Left renal pelvis (tissue), 4 donors: ENCODE data around the gene ADAMTS15. TPM values are rescaled to one million over a fixed set of nuclear protein-coding genes. Genes with fewer than 3 reads are reported as not detected.

Experiments
- DNase-seq, 4 donors: peaks; one replicate each; pipeline ENCODE4 v3.0.0-alpha.2; 2013; ENCODE audit warnings: low read depth in 4 of 4, low spot score in 3 of 4
- polyA plus RNA-seq, 4 donors: library from polyadenylated mRNA; unstranded; fragments of 120-200 nt; gene quantifications; one replicate each; pipeline ENCODE4 v1.2.1, GENCODE V29; 2013; ENCODE audit not compliant: insufficient read length in 4 of 4

ADAMTS15 gene
- polyA plus RNA-seq, 4 donors = 41.4 to 65.1 (median 58.8) TPM

GRCh38 chr11:130457623-130458409 lies 9.4 kb downstream of the ADAMTS15 start:
- no peak for DNase-seq

GRCh38 chr11:130458410-130458729 lies 9.9 kb downstream of the ADAMTS15 start:
- DNase-seq = no peak

GRCh38 chr11:130459521-130459920 lies 11.1 kb downstream of the ADAMTS15 start:
- no peak for DNase-seq

- DNase-seq = no peak
Observed at GRCh38 chr11:130462101-130462885, 13.8 kb downstream of the ADAMTS15 start.

- DNase-seq = no peak
Observed at GRCh38 chr11:130462931-130463330, 14.5 kb downstream of the ADAMTS15 start.

- DNase-seq = no peak
Observed at GRCh38 chr11:130464291-130464812, 15.9 kb downstream of the ADAMTS15 start.

- DNase-seq = no peak
Observed at GRCh38 chr11:130465263-130465662, 16.8 kb downstream of the ADAMTS15 start.

GRCh38 chr11:130467116-130467900 lies 18.9 kb downstream of the ADAMTS15 start:
- DNase-seq = no peak

GRCh38 chr11:130469181-130469580 lies 20.7 kb downstream of the ADAMTS15 start:
- DNase-seq = no peak

GRCh38 chr11:130470832-130471706 lies 22.6 kb downstream of the ADAMTS15 start:
- DNase-seq = no peak

GRCh38 chr11:130471731-130472433 lies 23.4 kb downstream of the ADAMTS15 start:
- no peak for DNase-seq

GRCh38 chr11:130472434-130472961 lies 24.1 kb downstream of the ADAMTS15 start:
- DNase-seq = no peak

- DNase-seq = no peak
Observed at GRCh38 chr11:130473056-130473794, 24.8 kb downstream of the ADAMTS15 start.

GRCh38 chr11:130473795-130474377 lies 25.4 kb downstream of the ADAMTS15 start:
- DNase-seq = no peak

- no peak for DNase-seq
Observed at GRCh38 chr11:130474637-130475400, 26.4 kb downstream of the ADAMTS15 start.

GRCh38 chr11:130475426-130476053 lies 27.1 kb downstream of the ADAMTS15 start:
- DNase-seq = no peak
